ENCODE results near the gene SPRN.
"Not testable (repeated sequence)": the region's sequence is repeated elsewhere in the genome, so short reads cannot be mapped to it uniquely, and the experiment has no call there.

SPRN gene

DNA sequence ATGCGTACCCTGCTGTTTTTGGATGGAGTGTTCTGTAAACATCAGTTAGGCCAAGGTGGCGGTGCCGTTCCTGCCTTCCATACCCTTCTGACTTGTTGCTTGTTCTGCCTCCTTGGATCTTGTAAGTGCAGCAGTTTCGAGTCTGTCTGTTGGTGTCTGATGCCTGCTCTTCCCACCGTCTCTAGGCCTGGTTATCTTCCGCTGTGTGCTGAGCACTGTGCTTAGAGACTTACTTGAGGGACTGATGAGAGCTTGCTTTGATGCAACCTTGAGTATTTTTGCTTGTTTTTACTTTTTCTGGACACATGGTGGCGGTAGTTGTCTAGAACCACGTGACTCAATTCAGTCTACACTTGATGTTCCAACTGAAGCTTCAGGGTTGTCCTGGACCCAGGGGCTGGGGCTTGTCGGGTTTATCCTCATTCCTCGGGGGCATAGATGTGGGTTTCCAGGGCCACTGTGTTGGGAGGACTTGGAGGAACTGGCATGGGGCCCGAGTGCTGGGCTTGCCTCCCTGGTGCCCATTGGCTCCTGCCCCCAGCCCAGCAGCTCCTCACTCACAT is 14.4 kb upstream of the SPRN start:
- DNase-seq (ENCODE audit: low read depth in 1 of 2, low spot score in 1 of 2): peak; percentile 27 to 49
- TF ChIP-seq, protein P1, sequence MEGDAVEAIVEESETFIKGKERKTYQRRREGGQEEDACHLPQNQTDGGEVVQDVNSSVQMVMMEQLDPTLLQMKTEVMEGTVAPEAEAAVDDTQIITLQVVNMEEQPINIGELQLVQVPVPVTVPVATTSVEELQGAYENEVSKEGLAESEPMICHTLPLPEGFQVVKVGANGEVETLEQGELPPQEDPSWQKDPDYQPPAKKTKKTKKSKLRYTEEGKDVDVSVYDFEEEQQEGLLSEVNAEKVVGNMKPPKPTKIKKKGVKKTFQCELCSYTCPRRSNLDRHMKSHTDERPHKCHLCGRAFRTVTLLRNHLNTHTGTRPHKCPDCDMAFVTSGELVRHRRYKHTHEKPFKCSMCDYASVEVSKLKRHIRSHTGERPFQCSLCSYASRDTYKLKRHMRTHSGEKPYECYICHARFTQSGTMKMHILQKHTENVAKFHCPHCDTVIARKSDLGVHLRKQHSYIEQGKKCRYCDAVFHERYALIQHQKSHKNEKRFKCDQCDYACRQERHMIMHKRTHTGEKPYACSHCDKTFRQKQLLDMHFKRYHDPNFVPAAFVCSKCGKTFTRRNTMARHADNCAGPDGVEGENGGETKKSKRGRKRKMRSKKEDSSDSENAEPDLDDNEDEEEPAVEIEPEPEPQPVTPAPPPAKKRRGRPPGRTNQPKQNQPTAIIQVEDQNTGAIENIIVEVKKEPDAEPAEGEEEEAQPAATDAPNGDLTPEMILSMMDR (IDR thresholded peaks at IDR 0.05; ENCODE audit: insufficient read depth, low read length): peak; percentile 20
- TF ChIP-seq SPI1 (IDR thresholded peaks at IDR 0.05; ENCODE audit: borderline replicate concordance, low read depth): no peak

DNA sequence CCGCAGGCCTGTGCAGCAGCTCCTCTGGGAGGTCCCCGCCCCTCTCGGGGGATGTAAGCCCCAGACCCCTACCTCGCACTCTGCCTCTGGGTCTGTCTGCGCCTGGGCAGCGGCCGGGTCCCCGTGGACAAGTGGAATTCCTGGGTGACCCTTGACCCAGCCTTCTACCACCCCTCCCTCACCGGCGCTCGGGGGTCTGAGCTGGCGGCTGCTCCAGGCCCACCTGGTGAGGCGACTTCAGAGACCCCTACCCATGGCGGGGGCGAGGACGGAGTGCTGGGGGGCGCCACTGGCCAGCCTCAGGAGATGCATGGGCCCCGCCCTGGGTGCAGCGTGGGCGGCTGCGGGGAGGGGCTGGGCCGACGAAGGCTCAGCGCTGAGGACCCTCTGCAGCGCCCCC is 8.4 kb upstream of the SPRN start:
- H3K27ac ChIP-seq (replicated peaks); DNase-seq (ENCODE audit: low read depth in 1 of 2, low spot score in 1 of 2); H3K27me3 ChIP-seq (ENCODE audit: insufficient read depth, poor library complexity, severe bottlenecking); H3K4me3 ChIP-seq (replicated peaks; ENCODE audit: insufficient read depth, low read length): not testable (repeated sequence)

More for the DNA sequence above, 14.4 kb upstream of the SPRN start:
- Histone ChIP-seq H3K4me3 (replicated peaks; ENCODE audit: insufficient read depth, low read length) (no peak overlapping the region), H3K27ac (replicated peaks) (no peak overlapping the region), H3K27me3 (ENCODE audit: insufficient read depth, poor library complexity, severe bottlenecking) (no peaks in the 10 kb centered on the region)

DNA sequence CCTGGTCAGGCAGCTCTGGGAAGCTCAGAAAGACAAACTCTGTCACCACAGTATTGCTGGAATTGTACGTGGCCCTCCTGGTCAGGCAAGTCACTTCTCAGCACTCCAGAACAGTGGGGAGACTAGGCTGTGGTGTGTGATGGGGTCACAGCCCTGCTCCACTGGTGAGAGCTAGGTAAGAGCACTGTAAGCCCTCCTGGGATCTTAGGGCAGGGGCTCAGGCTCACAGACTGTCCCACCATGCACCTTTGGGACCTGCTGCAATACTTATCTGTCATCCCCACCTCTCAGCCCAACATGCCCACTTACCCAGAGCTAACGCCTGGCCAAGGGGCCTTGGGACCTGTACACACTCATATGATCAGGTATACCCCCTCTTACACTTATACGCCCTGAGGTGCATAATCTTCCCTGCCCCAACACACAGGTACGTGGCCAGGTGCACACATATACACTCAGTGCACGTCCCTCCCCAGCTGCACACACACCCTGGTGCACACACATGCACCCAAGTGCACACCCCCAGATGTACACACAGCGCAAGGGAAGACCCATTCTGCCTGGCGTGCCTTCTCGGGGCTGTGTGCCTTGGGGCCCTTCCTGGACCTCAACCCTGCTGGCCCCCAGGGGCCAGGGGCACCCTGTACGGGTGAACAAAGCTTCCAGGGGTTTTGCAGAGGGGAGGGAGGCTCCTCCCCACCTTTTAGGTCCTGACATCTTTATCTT is 7.6 kb upstream of the SPRN start:
- H3K27me3 ChIP-seq (ENCODE audit: insufficient read depth, poor library complexity, severe bottlenecking); H3K27ac ChIP-seq (replicated peaks); DNase-seq (ENCODE audit: low read depth in 1 of 2, low spot score in 1 of 2); H3K4me3 ChIP-seq (replicated peaks; ENCODE audit: insufficient read depth, low read length): not testable (repeated sequence)

DNA sequence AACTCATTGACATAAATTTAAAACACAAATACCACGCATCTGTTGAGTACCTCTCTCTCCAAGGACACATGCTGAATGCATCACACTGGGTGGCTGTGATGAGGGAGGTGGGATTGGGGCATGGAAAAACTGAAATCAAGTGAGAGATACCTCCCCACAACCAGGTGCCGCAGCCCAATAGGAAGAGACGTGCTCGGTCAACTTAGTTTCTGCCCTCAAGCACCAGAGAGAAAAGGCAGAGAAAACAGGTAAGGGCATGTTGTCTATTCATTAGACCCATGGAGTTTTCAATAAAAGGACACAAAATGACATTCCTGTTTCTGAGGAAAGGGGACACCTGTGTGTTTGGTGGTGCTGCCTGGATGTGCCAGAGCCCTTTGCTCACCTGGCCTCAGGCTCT is 5.1 kb upstream of the SPRN start:
- not testable (repeated sequence) for H3K27me3 ChIP-seq (ENCODE audit: insufficient read depth, poor library complexity, severe bottlenecking); H3K27ac ChIP-seq (replicated peaks)

DNA sequence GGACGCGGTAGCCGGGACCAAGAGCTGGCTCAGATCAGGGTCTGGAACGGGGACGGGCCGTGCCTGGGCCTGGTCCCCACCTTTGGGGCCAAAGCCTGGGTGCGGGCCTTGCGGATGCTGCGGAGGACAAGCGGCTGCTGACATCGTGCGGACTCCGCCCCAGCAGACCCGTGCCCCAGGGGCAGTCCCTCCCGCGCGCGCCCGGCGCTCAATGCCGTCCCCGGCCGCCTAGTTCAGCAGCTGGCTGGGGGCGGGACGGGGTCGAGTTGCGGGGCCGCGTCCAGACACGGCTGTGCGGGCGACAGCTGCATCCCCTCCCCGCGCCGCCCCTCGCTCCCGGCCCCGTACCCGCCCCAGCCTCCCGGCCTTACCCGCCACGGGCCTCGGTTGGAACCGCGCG is 323 bp downstream of the SPRN start:
- not testable (repeated sequence) for H3K27ac ChIP-seq (replicated peaks); DNase-seq (ENCODE audit: low read depth in 1 of 2, low spot score in 1 of 2); H3K4me3 ChIP-seq (replicated peaks; ENCODE audit: insufficient read depth, low read length); H3K27me3 ChIP-seq (ENCODE audit: insufficient read depth, poor library complexity, severe bottlenecking)

More for the DNA sequence above, 5.1 kb upstream of the SPRN start:
- not testable (repeated sequence) for H3K4me3 ChIP-seq (replicated peaks; ENCODE audit: insufficient read depth, low read length); DNase-seq (ENCODE audit: low read depth in 1 of 2, low spot score in 1 of 2)

DNA sequence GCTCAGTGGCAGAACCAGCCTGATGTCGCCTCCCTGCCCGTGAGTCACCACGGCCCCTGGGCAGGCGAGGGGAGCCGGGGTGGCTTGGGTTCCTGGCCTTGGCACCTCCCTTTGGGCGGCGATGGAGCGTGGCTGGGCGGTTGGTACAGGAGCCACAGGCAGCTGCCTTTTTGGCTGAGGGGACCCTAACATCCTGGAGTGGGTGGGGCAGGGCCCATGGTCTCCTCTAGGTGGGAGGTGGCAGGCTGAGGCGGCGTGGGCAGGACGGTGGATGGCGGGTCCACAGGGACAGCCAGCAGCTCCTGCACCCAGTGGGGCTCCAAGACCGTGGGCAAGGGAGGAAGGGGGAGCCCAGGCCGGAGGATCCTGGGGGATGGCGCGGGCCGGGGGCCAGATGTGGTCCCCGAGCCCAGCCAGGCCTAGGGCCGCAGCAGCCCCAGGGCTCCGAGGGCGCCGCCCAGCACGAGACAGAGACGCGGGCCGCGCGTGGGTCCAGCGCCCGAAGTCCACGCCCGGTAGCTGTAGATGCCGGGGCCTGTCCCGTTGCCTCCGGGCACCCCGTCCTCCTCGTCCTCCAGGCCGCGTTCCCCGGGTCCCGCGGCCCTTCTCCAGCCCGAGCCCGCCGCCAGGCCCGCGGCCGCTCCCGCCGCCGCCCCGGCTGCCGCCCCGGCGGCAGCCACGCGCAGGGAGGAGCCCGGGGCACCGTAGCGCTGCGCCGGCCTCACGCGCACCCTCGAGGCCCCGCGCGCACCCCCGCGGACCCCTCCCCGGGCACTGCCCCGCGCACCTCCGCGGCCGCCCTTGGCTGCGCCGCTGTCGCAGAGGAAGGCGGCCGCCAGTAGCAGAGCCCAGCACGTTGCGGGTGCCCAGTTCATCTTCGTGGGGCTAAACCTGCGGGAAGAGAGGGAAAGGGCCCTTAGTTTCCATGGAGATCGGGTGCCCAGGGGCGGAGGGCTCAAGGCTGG is 1.3 kb downstream of the SPRN start:
- DNase-seq (ENCODE audit: low read depth in 1 of 2, low spot score in 1 of 2): no peak
- Histone ChIP-seq H3K4me3 (replicated peaks; ENCODE audit: insufficient read depth, low read length) (no peak overlapping the region), H3K27me3 (ENCODE audit: insufficient read depth, poor library complexity, severe bottlenecking) (peaks cover 10% of the 10 kb centered on the region), H3K27ac (replicated peaks) (no peak overlapping the region)
- TF ChIP-seq, protein P2, sequence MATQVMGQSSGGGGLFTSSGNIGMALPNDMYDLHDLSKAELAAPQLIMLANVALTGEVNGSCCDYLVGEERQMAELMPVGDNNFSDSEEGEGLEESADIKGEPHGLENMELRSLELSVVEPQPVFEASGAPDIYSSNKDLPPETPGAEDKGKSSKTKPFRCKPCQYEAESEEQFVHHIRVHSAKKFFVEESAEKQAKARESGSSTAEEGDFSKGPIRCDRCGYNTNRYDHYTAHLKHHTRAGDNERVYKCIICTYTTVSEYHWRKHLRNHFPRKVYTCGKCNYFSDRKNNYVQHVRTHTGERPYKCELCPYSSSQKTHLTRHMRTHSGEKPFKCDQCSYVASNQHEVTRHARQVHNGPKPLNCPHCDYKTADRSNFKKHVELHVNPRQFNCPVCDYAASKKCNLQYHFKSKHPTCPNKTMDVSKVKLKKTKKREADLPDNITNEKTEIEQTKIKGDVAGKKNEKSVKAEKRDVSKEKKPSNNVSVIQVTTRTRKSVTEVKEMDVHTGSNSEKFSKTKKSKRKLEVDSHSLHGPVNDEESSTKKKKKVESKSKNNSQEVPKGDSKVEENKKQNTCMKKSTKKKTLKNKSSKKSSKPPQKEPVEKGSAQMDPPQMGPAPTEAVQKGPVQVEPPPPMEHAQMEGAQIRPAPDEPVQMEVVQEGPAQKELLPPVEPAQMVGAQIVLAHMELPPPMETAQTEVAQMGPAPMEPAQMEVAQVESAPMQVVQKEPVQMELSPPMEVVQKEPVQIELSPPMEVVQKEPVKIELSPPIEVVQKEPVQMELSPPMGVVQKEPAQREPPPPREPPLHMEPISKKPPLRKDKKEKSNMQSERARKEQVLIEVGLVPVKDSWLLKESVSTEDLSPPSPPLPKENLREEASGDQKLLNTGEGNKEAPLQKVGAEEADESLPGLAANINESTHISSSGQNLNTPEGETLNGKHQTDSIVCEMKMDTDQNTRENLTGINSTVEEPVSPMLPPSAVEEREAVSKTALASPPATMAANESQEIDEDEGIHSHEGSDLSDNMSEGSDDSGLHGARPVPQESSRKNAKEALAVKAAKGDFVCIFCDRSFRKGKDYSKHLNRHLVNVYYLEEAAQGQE (IDR thresholded peaks at IDR 0.05; ENCODE audit: insufficient replicate concordance, low read depth): no peak
- TF ChIP-seq POLR2AphosphoS5 (IDR thresholded peaks at IDR 0.05; ENCODE audit: low read depth): 0 out of 2 replicates have a peak, but pooled peaks have one; percentile 17

DNA sequence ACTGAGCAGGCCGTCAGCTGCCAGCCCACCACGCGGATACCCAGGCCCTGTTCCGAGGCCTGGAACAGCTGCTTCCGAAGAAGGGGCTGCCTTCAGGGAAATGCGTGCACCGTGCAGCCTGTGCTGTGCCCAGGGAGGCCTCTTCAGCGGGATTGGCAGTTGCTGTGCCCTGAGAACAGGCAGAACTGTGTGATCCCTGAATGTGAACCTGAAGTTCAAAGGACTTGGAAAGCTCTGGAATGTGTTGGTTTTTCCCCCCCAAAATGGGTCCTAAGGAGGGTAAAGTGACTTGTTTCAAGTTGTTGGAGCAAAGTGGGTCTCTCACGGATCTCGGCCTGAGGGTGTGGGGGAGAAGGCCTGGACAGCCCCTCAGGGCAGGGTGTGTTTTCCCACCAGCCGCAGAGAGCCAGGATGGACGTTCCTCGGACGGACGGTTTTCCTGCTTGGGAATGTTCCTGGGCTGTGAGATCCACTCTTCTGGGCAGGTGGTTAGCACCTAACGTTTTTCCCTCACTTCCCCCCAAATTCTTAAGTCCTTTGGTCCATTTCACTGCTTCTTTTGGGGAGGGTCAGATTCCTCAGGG is 2.1 kb downstream of the SPRN start:
- Histone ChIP-seq H3K27ac (replicated peaks) (no peak overlapping the region), H3K4me3 (replicated peaks; ENCODE audit: insufficient read depth, low read length) (no peak overlapping the region), H3K27me3 (ENCODE audit: insufficient read depth, poor library complexity, severe bottlenecking) (peaks cover 10% of the 10 kb centered on the region)
- TF ChIP-seq, protein P1 (IDR thresholded peaks at IDR 0.05; ENCODE audit: insufficient read depth, low read length): no peak
- DNase-seq (ENCODE audit: low read depth in 1 of 2, low spot score in 1 of 2): no peak
